GM12864 (cell line): ENCODE data around the gene CCDC194.

ENCODE experiments used
- DNase-seq: peaks from one replicate; pipeline ENCODE4 v3.0.0-alpha.2; 2011; ENCODE audit warnings: low read depth
- H3K4me3 ChIP-seq: 2 replicates; pipeline ENCODE4 v1.5.1; 2011; ENCODE audit warnings: mild to moderate bottlenecking, low read depth, low read length, control low read depth
- CTCF ChIP-seq: IDR thresholded peaks from 2 replicates; pipeline ENCODE4 v1.5.1; 2011; ENCODE audit warnings: low read depth, mild to moderate bottlenecking, moderate library complexity, low read length, control low read depth, inconsistent platforms; ENCODE audit errors: missing control alignments

The CCDC194 gene

GRCh38 chr19:17398902-17399527, 5.0 kb upstream of the CCDC194 start:
- DNase-seq, result no peak
- no peak overlapping the region for H3K4me3 ChIP-seq
- TF ChIP-seq CTCF, result no peak

- no peak overlapping the region for H3K4me3 ChIP-seq
- DNase-seq, result no peak
- TF ChIP-seq CTCF, result peak; percentile 89
Observed at GRCh38 chr19:17394891-17395415, 957 bp upstream of the CCDC194 start.

GRCh38 chr19:17393002-17393401, 994 bp downstream of the CCDC194 start:
- DNase-seq, result no peak
- no peak for TF ChIP-seq CTCF
- no peak overlapping the region for H3K4me3 ChIP-seq

GRCh38 chr19:17391371-17392151, 2.4 kb downstream of the CCDC194 start:
- peak overlapping the region; percentile 20 for H3K4me3 ChIP-seq
- no peak for TF ChIP-seq CTCF
- no peak for DNase-seq

- no peak for DNase-seq
- H3K4me3 ChIP-seq, result peak overlapping the region; percentile 39
- TF ChIP-seq CTCF, result peak; percentile 68
Observed at GRCh38 chr19:17390665-17391370, 3.2 kb downstream of the CCDC194 start.

GRCh38 chr19:17389957-17390664, 3.9 kb downstream of the CCDC194 start:
- TF ChIP-seq CTCF, result peak; percentile 9
- peak overlapping the region; percentile 39 for H3K4me3 ChIP-seq
- DNase-seq, result no peak
